ENCODE results near the gene PTPRZ1.

Gene PTPRZ1

DNA sequence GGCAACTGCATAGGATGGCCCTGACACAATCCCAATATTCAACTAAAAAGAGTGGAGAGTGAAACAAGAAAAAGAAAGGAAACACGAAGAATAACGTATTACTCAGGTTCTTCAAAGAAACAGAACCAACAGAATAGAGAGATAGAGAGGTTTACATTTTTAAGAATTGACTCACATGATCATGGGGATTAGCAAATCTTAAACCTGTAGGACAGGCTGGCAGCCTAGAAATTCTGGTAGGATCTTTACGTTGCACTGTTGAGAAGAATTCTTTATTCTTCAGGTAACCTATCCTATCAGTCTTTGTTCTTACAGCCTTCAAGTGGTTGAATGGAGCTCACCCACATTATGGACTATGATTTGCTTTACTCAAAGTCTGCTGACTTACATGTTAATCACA is 167.2 kb downstream of the PTPRZ1 start:
- Mint-ChIP-seq H3K36me3 (ENCODE audit: insufficient read depth) (no peaks in the 10 kb centered on the region), H3K27ac (ENCODE audit: low read depth) (no peak overlapping the region), H3K4me3 (no peak overlapping the region), H3K4me1 (no peaks in the 10 kb centered on the region), H3K9me3 (peaks cover 11% of the 10 kb centered on the region), H3K27me3 (no peaks in the 10 kb centered on the region)
- no peak for ATAC-seq (replicated peaks; ENCODE audit: extremely low read depth, poor library complexity, severe bottlenecking)
- DNase-seq (ENCODE audit: low spot score in 2 of 2): no peak

DNA sequence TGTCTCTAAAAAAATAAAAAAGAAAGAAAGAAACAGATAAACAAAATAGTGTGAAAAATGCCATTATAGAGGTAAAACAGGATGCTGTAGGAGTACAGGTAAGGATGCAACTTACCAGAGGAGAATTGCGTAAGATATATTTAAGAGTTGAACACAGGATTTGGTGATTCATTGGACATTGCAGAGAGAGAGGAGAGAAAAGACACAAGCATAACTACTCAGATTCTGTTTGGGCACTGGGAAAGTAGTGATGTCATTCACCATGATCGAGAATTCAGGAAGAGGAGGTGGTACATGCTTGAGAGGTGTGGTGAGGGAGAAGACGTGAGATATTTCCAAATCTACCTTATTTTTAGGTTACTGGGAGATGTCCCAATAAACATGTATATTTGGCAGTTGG is 173.4 kb downstream of the PTPRZ1 start:
- no peak for ATAC-seq (replicated peaks; ENCODE audit: extremely low read depth, poor library complexity, severe bottlenecking)
- H3K27me3 Mint-ChIP-seq: no peaks in the 10 kb centered on the region
- H3K4me1 Mint-ChIP-seq: no peaks in the 10 kb centered on the region
- no peak overlapping the region for H3K4me3 Mint-ChIP-seq
- H3K36me3 Mint-ChIP-seq (ENCODE audit: insufficient read depth): no peaks in the 10 kb centered on the region
- H3K9me3 Mint-ChIP-seq: peaks cover 6% of the 10 kb centered on the region
- H3K27ac Mint-ChIP-seq (ENCODE audit: low read depth): no peak overlapping the region
- no peak for DNase-seq (ENCODE audit: low spot score in 2 of 2)

DNA sequence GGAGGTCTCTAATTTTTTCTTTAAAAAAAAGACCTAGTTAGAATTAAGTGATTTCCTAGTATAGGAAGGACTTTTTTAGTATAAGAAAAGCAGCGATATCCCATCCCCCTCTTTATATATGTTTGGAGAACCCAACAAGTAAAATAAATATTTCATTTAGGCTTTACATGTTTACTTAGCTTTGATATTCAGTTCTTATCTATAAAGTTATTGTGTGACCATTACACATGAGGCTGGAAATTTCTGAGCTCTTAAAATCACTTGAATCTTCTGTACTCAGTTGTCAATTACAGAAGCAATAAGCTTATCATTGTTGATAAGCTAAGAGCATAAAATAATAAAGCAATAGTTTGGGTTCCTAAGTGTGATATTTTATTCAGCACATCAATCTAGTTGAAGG is 181.4 kb downstream of the PTPRZ1 start:
- H3K36me3 Mint-ChIP-seq (ENCODE audit: insufficient read depth): no peaks in the 10 kb centered on the region
- DNase-seq (ENCODE audit: low spot score in 2 of 2) (no peak), ATAC-seq (replicated peaks; ENCODE audit: extremely low read depth, poor library complexity, severe bottlenecking) (no peak)
- no peaks in the 10 kb centered on the region for H3K27me3 Mint-ChIP-seq
- H3K27ac Mint-ChIP-seq (ENCODE audit: low read depth): no peak overlapping the region
- H3K4me1 Mint-ChIP-seq: no peaks in the 10 kb centered on the region
- no peaks in the 10 kb centered on the region for H3K9me3 Mint-ChIP-seq
- no peak overlapping the region for H3K4me3 Mint-ChIP-seq

DNA sequence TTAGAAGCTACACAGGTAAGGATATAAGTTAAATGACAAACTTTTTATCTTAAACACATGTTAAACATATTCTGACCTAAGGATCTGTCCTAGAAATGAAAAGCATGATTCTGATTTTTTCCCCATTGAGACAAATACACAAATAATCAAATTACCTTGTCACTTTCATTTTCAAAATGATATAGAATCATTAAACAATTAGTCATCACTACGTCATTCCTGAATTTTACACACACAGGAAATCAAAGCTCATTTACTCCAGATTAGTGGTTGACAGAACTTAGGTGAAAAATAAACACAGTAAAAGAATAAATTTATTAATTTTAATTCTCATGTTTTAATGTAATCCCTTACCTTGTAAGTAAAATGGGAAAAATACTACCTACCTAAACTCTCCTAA is 182.1 kb downstream of the PTPRZ1 start:
- Mint-ChIP-seq H3K4me1 (no peaks in the 10 kb centered on the region), H3K27ac (ENCODE audit: low read depth) (no peak overlapping the region), H3K9me3 (no peaks in the 10 kb centered on the region), H3K4me3 (no peak overlapping the region), H3K27me3 (no peaks in the 10 kb centered on the region), H3K36me3 (ENCODE audit: insufficient read depth) (no peaks in the 10 kb centered on the region)
- ATAC-seq (replicated peaks; ENCODE audit: extremely low read depth, poor library complexity, severe bottlenecking) (no peak), DNase-seq (ENCODE audit: low spot score in 2 of 2) (no peak)

DNA sequence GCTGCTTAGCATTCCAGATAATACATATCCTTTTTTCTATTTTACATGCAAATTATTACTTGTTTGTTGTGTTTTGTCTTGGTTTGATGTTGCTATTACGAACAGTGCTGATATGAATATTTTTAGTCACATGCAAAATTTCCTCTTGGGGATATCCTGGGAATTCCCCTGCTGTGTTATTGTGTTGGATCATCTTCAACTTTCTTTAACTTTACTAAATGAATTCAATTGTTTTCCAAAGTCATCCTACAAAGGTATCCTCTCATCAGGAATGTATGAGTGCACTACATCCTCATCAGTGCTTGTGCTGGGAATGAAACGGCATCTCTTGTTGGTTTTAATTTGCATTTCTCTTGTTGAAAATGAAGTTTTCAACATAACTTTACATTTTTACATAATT is 184.0 kb downstream of the PTPRZ1 start:
- ATAC-seq (replicated peaks; ENCODE audit: extremely low read depth, poor library complexity, severe bottlenecking): no peak

DNA sequence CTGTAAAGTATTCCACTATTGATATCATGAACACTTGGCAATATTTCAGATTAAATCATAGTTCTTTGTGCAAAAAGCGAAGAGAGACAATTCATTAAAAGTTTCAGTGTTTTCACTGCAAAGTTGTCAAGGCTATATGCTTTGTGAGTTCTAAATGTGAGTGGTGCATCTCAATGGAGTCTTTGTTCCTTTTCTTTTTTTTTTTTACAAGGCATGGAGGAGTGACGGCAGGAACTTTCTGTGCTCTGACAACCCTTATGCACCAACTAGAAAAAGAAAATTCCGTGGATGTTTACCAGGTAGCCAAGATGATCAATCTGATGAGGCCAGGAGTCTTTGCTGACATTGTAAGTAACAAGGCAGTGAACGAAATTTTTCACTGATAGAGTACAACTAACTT is 186.6 kb downstream of the PTPRZ1 start:
- Mint-ChIP-seq H3K4me1 (no peaks in the 10 kb centered on the region), H3K9me3 (no peaks in the 10 kb centered on the region), H3K4me3 (no peak overlapping the region), H3K27ac (ENCODE audit: low read depth) (no peak overlapping the region), H3K27me3 (no peaks in the 10 kb centered on the region), H3K36me3 (ENCODE audit: insufficient read depth) (no peaks in the 10 kb centered on the region)
- ATAC-seq (replicated peaks; ENCODE audit: extremely low read depth, poor library complexity, severe bottlenecking): no peak
- DNase-seq (ENCODE audit: low spot score in 2 of 2): no peak

More for the DNA sequence above, 184.0 kb downstream of the PTPRZ1 start:
- H3K27ac Mint-ChIP-seq (ENCODE audit: low read depth): no peak overlapping the region
- H3K36me3 Mint-ChIP-seq (ENCODE audit: insufficient read depth): no peaks in the 10 kb centered on the region
- H3K27me3 Mint-ChIP-seq: no peaks in the 10 kb centered on the region
- no peaks in the 10 kb centered on the region for H3K4me1 Mint-ChIP-seq
- no peaks in the 10 kb centered on the region for H3K9me3 Mint-ChIP-seq
- no peak overlapping the region for H3K4me3 Mint-ChIP-seq
- no peak for DNase-seq (ENCODE audit: low spot score in 2 of 2)

DNA sequence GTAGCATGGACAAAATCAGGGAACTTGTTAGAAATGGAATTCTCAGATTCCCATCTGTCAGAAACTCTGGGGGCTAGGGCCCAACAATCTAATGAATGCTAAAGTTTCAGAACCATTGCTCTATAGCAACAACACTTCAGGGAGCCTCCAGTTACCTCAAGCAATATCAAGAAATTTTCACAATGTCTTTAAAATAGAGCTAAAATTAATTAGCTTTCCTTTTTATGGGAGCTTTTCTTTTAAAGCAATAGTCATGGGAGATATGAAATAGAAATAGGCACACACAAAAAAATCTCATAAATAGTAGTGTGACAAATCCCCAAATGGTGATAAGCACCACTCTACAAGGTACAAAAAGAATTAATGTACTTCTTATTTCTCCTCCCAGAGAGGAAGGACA is 190.2 kb downstream of the PTPRZ1 start:
- Mint-ChIP-seq H3K9me3 (no peaks in the 10 kb centered on the region), H3K27me3 (no peaks in the 10 kb centered on the region), H3K4me1 (no peaks in the 10 kb centered on the region), H3K4me3 (no peak overlapping the region), H3K36me3 (ENCODE audit: insufficient read depth) (no peaks in the 10 kb centered on the region), H3K27ac (ENCODE audit: low read depth) (no peak overlapping the region)
- no peak for DNase-seq (ENCODE audit: low spot score in 2 of 2)
- ATAC-seq (replicated peaks; ENCODE audit: extremely low read depth, poor library complexity, severe bottlenecking): no peak

DNA sequence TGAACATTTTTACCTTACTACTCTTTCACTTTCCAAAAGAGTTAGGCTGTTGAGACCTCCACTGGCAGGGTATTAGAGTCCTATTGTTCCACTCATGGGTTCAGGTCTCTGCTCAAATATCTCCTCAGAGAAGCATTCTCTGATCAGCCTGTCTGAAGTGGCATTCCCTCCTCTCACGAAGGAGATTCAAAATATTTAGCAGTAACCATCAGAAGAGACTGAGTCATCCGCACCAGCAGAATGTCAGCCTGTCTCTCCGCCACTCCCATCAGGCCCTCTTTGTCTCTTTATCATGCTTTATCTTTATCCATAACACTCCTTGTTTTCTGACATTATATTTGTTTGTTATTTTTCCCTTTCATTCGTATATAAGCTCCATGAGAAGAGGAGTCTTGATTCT is 192.0 kb downstream of the PTPRZ1 start:
- H3K4me1 Mint-ChIP-seq: no peaks in the 10 kb centered on the region
- H3K27me3 Mint-ChIP-seq: no peaks in the 10 kb centered on the region
- H3K36me3 Mint-ChIP-seq (ENCODE audit: insufficient read depth): no peaks in the 10 kb centered on the region
- no peak for DNase-seq (ENCODE audit: low spot score in 2 of 2)
- H3K27ac Mint-ChIP-seq (ENCODE audit: low read depth): no peak overlapping the region
- H3K9me3 Mint-ChIP-seq: no peaks in the 10 kb centered on the region
- ATAC-seq (replicated peaks; ENCODE audit: extremely low read depth, poor library complexity, severe bottlenecking): no peak
- H3K4me3 Mint-ChIP-seq: no peak overlapping the region

DNA sequence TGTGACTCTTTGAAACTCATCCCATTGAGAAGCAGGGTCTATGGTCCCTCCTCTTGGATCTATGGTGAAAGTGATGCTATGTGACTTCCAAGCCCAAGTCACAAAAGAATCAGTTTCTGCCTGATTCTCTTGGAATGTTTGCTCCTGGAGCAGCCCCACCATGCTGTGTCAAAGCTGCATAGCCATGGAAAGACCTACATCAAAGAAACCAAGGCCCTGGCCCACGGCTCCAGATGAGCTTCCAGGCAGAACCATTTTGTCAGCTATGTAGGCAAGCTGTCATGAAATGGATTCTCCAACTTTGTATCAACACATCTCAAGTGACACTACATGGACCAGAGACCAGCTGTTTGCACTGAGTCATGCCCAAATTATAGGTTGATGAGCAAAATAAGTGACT is 194.1 kb downstream of the PTPRZ1 start:
- no peaks in the 10 kb centered on the region for H3K4me1 Mint-ChIP-seq
- H3K27me3 Mint-ChIP-seq: no peaks in the 10 kb centered on the region
- H3K27ac Mint-ChIP-seq (ENCODE audit: low read depth): no peak overlapping the region
- no peak for ATAC-seq (replicated peaks; ENCODE audit: extremely low read depth, poor library complexity, severe bottlenecking)
- no peaks in the 10 kb centered on the region for H3K36me3 Mint-ChIP-seq (ENCODE audit: insufficient read depth)
- no peak for DNase-seq (ENCODE audit: low spot score in 2 of 2)
- no peak overlapping the region for H3K4me3 Mint-ChIP-seq
- no peaks in the 10 kb centered on the region for H3K9me3 Mint-ChIP-seq

DNA sequence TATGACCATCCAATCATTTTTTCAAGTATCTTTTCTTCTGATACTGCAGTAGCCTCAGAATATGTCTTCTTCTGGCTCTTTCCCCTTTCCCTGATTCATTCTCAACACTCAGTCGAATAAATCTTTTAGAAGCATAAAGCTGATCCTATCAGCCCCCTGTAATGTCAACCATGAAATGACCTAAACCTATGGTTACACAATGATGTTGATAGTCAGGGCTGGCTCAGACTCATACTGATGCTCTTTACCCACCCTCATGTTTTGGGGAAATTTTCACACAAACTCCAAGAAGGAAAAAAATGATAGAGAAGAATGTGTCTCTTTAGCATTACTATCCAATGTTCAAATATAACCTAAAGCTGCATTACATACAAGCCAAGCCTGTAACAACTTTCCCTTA is 195.1 kb downstream of the PTPRZ1 start:
- ATAC-seq (replicated peaks; ENCODE audit: extremely low read depth, poor library complexity, severe bottlenecking) (no peak), DNase-seq (ENCODE audit: low spot score in 2 of 2) (no peak)
- no peaks in the 10 kb centered on the region for H3K4me1 Mint-ChIP-seq
- no peak overlapping the region for H3K27ac Mint-ChIP-seq (ENCODE audit: low read depth)
- H3K9me3 Mint-ChIP-seq: no peaks in the 10 kb centered on the region
- no peaks in the 10 kb centered on the region for H3K27me3 Mint-ChIP-seq
- H3K4me3 Mint-ChIP-seq: no peak overlapping the region
- no peaks in the 10 kb centered on the region for H3K36me3 Mint-ChIP-seq (ENCODE audit: insufficient read depth)

DNA sequence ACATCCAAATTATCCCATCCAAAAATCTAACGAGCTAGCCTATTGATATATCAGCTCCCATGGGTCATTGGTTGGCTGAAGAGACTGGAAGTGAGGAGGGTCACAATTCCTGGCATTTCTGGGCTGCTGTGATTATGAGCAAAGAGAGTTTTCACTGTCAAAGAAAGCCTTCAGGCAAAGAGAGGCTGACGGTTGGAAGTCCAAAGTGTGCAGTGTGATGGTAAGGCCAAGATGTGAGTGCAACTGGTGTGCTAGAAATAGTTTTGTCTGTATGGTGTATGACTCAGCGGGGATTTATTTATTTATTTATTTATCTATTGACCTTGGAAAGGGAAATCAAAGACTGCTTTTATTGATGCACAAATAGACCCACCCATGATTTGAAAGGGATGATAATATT is 196.0 kb downstream of the PTPRZ1 start:
- H3K36me3 Mint-ChIP-seq (ENCODE audit: insufficient read depth): no peaks in the 10 kb centered on the region
- no peak overlapping the region for H3K27ac Mint-ChIP-seq (ENCODE audit: low read depth)
- H3K9me3 Mint-ChIP-seq: no peaks in the 10 kb centered on the region
- DNase-seq (ENCODE audit: low spot score in 2 of 2) (no peak), ATAC-seq (replicated peaks; ENCODE audit: extremely low read depth, poor library complexity, severe bottlenecking) (no peak)
- H3K4me1 Mint-ChIP-seq: no peaks in the 10 kb centered on the region
- H3K4me3 Mint-ChIP-seq: no peak overlapping the region
- no peaks in the 10 kb centered on the region for H3K27me3 Mint-ChIP-seq

DNA sequence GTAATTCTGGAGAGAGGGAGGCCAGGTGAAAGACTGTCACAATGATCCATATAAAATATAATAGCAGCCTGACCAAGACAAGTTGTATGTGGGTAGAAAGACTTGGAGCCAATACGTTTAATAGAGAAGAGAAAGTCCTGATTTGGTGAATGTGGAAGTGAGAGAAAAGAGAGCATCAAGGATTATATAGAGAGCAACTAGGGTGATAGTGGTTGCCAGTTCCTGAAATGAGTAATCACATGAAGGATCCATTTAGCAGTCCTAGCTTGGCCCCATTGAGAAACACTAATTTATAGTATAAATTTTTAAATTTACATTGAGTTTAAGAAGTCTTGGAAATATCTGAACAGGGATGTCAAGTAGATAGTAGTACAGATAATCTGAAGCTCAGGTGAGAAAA is 197.1 kb downstream of the PTPRZ1 start:
- Mint-ChIP-seq H3K4me3 (no peak overlapping the region), H3K27ac (ENCODE audit: low read depth) (no peak overlapping the region), H3K4me1 (no peaks in the 10 kb centered on the region), H3K27me3 (no peaks in the 10 kb centered on the region), H3K9me3 (peaks cover 1% of the 10 kb centered on the region), H3K36me3 (ENCODE audit: insufficient read depth) (no peaks in the 10 kb centered on the region)
- no peak for DNase-seq (ENCODE audit: low spot score in 2 of 2)
- ATAC-seq (replicated peaks; ENCODE audit: extremely low read depth, poor library complexity, severe bottlenecking): no peak

DNA sequence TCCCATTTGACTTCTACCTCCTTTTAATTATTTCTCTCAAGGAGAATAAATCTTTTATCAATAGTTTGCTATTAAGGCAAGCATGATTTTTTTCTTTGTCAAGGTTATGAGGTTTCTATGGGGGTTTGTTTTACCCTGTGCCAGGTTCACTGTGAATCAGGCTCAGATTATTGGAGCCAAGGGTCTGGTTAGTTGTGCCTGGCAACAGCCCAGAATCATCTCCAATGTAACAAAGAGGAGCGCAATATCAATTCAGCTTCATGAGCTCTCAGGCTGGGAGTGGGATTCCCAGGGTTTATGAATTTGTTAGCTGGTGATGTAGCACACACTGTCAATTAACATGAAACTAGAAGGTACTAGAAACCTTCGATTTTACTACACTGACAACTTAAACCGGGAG is 197.9 kb downstream of the PTPRZ1 start:
- H3K4me1 Mint-ChIP-seq: no peaks in the 10 kb centered on the region
- no peak overlapping the region for H3K4me3 Mint-ChIP-seq
- DNase-seq (ENCODE audit: low spot score in 2 of 2): no peak
- no peaks in the 10 kb centered on the region for H3K36me3 Mint-ChIP-seq (ENCODE audit: insufficient read depth)
- ATAC-seq (replicated peaks; ENCODE audit: extremely low read depth, poor library complexity, severe bottlenecking): no peak
- no peak overlapping the region for H3K27ac Mint-ChIP-seq (ENCODE audit: low read depth)
- H3K9me3 Mint-ChIP-seq: peaks cover 5% of the 10 kb centered on the region
- H3K27me3 Mint-ChIP-seq: no peaks in the 10 kb centered on the region

DNA sequence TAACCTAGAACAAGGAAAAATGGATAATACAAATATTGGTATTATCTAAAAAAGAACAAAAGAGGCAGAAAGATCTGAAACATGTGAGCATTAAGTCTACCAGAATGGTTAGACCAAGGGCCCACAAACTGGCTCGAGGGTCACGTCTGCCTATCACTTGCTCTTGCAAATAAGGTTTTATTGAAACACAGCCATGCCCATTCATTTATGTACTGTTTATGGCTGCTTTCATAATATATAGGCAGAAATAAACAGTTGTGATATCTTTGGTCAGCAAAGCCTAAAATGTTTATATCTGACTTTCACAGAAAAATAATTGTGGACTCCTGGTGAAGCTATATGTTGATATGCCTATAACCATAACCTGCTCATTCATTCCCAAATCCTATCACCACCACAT is 199.3 kb downstream of the PTPRZ1 start:
- no peaks in the 10 kb centered on the region for H3K4me1 Mint-ChIP-seq
- H3K9me3 Mint-ChIP-seq: peaks cover 5% of the 10 kb centered on the region
- ATAC-seq (replicated peaks; ENCODE audit: extremely low read depth, poor library complexity, severe bottlenecking): no peak
- no peak for DNase-seq (ENCODE audit: low spot score in 2 of 2)
- no peaks in the 10 kb centered on the region for H3K36me3 Mint-ChIP-seq (ENCODE audit: insufficient read depth)
- no peak overlapping the region for H3K27ac Mint-ChIP-seq (ENCODE audit: low read depth)
- no peaks in the 10 kb centered on the region for H3K27me3 Mint-ChIP-seq
- H3K4me3 Mint-ChIP-seq: no peak overlapping the region
